PC-9 (cell line): ENCODE data around the gene ZMYND11.

Experiments
- CTCF ChIP-seq: fragments of 200-600 bp; sonication (generic); conservative IDR thresholded peaks from 2 replicates; pipeline ENCODE4 v1.6.1; 2017; ENCODE audit warnings: mixed run types, antibody characterized with exemption, mild to moderate bottlenecking, moderate library complexity
- EZH2 ChIP-seq: fragments of 200-600 bp; sonication (generic); IDR thresholded peaks from 2 replicates; pipeline ENCODE4 v1.8.0; 2017; ENCODE audit warnings: antibody characterized with exemption, low read depth

GRCh38 chr10:232061-232460 is 96.8 kb downstream of the ZMYND11 start:
- TF ChIP-seq CTCF: no peak
- TF ChIP-seq EZH2: no peak
